NCI-H146 treated with DMSO at 0.1 percent for 48 hours (cell line): ENCODE data around the gene RBBP8NL.

Experiments
- DNase-seq: peaks from one replicate; lab custom pipeline; 2025; ENCODE audit not compliant: unreplicated experiment; lab: John Stamatoyannopoulos, UW

The RBBP8NL gene

DNA sequence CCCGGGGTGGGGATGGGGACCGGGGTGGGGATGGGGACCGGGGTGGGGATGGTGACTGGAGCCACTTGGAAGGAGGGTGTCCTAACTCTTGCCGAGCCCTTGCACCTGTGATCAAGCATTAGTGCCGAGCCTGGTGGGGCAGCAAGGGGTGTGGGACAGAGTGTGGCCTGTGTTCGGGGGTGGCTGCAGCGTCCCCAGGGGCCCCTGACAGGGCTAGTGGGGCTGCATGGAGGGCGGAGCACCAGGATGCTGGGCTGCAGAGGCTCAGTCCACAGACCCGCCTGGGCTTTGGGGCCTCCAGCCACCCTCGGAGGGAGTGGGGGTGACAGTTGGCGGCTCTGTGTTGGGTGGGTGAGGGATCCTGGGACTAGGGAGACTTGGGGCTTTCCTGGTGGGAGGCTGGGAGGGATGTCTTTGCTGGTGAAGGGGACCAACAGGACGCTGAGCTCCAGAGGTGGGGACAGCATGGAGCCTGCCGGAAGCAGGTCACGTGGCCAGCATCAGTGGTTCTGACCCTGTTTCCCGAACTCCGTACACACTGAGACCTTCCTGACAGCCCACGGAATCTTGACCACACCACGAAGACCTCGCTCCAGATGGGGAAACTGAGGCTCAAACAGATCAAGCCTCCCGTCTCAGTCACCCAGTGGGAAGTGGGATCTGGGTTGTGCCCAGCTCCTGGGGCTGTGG, 4.6 kb downstream of the RBBP8NL start:
- DNase-seq: no peak

DNA sequence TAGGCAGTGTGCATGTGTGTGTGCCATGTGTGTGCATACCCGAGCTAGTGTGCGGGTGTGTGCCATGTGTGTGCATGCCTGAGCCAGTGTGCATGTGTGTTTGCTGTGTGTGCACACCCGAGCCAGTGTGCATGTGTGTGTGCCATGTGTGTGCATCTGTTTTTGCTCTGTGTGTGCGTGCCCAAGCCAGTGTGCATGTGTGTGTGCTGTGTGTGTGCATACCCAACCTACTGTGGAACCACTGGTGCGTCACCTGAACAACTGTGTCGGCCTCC, 5.7 kb downstream of the RBBP8NL start:
- no peak for DNase-seq

DNA sequence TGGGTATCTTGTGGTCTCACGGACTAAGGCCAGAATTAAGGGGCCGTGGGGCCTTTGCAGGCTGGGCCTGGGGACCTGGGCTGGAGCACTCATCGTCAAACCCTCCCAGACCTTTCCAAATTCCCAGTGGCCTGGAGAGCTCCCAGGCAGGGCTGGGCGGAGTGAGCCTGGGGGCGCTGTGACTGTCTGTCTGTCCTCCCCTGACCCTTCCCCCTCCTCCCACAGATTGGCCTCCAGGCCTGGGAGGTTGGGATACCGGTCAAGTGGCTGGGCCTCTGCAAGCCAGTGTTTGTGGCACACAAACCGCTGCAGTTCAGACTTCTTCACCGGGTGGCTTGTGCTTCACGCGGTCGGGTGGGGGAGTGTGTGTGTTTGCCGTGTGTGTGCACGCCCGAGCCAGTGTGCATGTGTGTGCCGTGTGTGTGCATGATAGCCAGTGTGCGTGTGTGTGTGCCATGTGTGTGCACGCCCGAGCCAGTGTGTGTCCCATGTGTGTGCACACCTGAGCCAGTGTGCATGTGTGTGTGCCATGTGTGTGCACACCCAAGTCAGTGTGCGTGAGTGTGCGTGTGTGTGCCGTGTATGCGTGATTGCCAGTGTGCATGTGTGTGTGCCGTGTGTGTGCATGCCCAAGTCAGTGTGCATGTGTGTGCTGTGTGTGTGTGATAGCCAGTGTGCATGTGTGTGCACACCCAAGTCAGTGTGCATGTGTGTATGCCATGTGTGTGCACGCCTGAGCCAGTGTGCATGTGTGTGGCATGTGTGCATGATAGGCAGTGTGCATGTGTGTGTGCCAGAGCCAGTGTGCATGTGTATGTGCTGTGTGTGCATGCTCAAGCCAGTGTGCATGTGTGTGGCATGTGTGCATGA, 6.3 kb downstream of the RBBP8NL start:
- DNase-seq: no peak

DNA sequence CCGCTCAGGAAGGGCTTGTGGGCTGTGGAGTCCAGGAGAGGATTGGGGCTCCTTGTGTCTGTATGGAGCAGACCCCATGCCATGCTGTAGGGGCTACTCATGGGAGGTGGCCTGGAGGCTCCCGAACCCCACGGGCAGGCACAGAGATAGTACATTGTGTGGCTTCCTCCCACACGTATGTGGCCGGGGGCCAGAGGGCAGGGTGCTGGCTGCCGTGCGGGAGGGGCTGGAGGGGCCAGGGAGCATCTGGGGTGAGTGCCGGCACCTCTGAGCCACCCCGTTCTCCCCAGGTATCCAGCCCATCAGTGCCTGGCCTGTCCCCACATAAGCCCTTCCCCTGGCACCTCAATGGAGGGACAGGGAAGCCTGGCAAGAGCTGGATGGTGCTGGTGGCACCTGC, 7.6 kb downstream of the RBBP8NL start:
- no peak for DNase-seq

DNA sequence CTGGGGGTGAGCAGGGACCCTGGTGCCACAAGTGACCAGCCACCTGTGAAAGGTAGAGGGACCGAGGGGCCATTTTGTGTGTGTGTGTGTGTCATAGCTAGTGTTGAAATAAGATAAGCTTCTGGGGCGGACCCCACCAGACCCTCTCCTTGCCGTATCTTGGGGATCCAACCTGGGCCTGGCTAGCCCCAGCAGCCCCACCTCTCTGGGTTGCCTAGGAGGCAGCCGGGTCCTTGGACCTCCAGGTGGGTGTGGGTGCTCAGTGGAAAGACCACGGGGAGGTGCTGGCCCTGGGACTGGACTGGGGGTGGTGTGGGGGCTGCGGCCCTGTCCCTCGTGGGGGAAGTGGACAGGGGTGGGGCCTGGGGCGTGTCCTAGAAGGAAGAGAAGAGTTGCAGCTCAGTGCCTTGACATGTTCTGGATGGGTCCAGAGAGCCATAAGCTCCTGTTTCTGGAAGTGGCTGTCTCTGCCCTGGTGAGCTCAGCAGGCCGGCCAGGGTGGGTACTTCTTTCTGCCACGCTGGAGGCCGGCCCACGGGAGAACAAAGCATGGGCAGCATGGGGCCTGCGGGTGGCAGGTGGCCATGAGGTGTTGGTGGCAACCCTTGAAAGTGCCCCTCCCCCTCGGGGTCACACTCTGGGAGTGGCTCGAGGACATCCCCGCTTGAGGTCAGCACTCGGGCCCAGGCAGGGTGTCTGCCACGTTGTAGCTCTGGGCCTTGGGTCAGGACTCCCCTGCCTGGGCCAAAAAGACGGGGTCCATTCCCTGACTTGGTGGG, 8.4 kb downstream of the RBBP8NL start:
- no peak for DNase-seq

DNA sequence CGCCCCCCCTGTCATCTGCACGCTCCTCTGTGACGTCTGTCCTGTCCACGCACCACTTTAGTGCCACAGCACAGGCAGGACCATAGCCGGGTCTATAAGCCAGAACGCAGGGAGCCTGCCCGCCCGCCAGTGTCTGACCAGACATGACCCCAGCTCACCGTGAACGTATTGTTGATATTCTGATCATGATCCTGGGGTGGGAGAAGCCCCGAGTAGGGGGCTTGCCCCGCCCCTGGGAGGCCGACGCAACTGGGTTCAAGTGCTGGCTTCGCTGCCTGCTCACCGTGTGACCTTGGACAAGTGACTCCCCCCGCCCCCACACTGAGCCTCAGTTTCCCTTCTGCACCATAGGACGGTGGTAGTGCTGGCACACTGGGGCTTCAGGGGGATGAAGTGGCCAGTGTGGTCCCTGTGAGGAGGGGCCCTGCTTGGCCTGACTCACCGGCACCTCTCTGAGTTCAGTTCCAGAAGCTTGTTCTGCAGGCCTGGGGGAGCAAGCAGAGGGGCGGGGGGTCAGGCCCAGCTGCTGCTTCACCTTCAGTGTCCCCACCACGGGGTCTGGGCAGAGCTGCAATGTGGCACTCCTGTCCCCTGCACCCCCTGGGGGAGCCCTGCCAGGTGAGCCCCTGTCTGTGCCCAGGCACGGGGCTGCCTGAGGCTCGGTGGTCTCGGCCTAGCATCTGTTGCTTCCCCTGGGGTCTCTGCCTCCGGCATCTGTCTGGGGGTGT, 9.2 kb downstream of the RBBP8NL start:
- DNase-seq: no peak

DNA sequence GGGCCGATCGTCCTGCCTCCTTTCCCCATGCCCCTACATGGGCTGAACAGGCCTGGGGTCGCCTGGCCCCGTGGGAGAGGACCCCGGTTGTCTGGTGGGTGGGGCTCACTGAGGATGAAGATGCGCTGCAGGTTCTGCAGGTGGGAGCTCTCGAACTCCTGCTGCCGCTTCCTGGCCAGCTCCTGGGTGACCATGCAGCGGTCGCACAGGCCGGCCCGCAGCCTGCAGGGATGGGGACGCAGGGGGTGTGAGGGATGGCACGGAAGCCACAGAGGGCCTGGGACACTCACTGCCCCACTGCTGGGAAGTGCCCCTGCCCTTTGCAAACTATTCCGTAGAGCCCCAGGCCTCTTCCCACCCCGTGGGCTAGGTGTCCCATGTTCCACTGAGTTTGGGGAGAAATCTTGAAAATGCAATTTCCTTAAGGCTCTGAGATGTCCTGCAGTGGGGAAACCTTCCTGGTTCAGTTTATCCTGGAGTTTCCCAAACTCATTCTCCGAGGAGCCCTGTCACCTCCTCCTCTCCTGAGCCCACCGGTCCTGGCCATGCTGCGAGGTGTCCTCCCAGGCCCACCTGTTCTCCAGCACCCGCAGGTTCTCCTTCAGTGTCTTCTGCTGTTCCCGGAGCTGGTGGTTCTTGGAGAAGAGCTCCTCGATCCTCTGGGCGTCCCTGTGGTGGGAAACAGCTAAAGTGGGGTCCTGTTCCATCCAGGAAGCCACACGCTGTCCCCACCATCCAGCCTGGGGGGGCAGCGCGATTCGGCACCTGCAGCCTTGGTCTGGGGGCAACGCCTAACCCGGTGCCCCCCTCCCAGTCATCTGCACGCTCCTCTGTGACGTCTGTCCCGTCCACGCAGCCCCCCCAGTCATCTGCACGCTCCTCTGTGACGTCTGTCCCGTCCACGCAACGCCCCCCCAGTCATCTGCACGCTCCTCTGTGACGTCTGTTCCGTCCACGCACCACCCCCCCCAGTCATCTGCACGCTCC, 10.4 kb downstream of the RBBP8NL start:
- no peak for DNase-seq

DNA sequence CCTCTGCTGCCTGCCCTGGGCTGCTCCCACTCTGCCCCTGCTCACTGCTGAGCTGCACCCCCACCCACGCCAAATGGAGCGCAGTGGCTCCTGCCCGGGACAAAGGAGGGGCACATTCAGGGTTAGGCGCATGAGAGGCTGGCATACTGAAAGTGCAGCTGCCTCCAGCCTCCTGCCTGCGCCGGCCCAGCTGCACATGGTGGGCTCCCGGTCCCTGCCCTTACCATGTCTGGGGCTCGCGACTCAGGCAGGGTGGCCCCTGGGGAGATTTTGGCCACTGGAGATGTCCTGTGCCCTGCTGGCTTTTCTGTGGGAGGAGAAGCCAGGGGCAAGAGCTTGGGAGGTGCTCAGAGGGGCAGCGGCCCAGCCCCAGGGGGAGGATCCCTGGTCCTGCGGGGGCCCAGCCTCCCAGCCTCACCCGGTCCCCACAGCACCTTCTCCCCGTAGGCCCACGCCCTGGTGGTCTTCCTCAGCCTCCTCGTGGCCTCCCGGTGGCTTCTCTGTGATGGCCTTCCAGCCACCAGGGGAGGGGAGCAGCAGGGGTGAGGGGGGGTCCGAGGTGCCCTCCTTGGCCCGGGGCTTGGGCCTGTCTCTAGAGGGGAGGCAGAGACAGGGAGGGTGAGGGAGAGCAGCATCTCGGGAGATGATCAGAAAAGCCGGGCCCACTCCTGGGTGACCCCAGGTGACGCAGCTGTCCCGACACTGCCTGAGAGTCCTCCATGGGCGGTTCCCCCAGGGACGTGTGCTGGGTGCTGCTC, 11.8 kb downstream of the RBBP8NL start:
- no peak for DNase-seq

DNA sequence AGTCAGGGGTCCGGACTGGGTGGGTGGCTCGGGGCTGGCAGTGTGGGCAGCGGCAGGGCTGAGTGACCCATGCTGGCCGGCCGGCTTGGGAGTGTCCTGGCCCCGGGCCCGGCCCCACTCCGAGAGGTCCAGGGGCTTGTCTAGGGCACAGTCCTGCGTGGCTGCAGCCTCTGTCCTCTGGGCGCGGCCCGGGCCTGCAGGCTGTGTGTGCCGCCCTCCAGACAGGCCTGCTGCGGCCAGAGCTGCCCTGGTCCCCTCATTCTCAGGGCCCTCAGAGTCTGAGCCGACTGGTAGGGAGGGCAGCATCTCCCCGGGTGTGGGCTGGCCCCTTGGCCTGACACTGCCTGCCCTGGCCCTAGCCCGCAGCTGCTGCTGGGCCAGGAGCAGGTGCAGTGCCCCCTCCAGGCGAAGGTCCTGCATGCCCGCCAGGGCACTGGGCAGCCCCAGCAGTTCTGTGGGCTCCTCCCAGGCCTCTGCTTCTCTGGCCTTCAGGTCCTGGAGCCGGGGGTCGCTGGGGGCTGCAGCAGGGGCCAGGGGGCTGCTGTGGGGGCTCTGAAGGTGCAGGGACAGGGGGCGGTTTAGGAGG, 13.3 kb downstream of the RBBP8NL start:
- no peak for DNase-seq

DNA sequence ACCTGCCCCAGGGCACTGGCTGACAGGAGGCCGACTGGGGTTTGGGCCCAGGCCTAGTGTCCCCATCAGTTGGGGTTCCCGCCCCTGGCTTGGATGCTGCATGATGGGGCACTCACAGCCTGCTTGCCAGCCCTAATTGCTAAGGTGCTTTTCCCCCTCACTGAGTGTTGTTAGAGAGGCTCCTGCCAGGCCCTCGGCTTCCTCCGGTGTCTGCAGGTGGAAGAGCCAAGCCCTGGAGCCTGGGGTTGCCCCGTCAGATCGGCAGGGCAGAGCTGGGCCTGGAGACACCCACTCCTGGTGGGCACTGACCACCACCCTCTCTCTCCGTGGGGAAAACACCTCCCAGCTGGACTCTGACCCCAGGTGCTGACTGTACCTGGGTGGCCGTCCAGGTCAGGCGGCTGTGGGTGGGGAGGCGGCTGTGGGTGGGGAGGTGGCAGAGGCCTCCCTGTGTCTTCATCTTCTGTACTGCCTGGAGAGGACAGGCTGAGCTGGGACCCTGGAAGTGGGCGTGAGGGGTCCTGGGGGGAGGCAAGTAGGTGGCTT, 14.2 kb downstream of the RBBP8NL start:
- DNase-seq: no peak

DNA sequence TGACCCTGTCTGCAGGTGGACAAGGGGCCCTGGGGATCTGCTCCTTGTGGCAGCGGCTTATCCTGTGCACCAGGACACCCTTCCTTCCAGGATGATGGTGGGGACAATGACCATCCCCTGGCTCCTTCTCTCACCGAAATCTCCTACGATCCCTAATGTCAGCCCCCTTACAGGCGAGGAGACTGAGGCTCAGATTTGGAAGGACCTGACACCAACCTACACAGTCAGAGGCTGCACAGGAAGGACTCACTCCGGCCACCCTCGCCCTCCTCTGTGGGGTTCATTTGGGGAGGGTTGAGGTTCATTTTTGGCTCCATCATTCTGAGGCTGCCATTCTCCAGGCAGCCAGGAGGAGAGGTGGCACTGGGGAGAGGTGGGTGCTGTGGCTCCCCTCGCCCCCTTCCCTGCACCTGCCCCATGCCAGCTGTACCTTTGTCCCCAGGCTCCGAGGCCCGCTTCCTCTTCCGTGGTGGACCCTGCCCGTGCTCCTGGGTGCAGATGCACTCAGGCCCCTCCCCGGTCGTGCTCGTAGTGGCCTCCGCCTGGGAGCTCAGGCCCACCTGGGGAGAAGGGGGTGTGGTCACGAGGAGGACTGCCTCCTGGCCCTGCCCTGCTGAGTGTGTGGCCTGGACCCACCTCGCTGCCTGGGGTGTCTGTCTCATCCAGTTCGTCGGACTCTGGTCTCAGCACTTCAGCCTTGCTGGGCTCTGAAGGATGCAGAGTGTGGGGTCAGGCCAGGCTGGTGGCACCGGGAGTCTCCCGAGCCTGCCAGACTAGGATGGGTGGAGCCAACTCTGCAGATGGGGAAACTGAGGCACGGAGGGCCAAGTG, 14.9 kb downstream of the RBBP8NL start:
- DNase-seq: no peak

DNA sequence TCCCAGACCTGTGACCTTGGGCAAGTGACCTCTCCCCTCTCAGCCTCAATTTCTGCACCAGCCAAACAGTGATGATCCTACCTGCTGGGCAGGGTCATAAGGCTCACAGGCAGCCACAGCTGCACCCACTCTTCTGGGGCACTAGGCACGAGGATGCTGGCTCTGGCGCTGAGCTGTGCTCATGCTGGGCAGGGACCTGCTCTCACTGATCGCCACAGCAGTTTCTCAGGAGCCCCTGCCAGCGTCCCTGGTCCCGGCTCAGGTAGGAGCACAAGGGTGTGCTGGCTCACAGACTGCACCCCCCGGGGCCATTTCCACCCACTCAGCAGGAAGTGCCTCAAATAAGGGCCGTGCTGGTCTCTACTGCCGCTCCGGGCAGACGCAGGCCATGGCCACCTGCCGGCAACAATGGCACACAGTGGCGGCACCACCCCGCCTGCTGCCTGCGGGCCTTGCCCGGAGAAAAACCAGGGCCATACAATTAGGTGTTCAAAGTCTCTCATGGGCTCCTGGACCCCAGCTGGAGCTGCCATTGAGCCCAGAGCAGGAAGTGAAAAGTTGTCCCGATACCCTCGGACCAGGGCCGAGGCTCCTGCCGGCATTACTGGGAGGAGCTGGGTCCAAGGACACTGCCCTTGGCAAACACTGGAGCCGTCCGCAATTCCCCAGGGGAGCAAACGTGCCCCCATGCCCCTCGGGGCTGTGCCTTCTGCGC, 15.7 kb downstream of the RBBP8NL start:
- peak; percentile 25 for DNase-seq

DNA sequence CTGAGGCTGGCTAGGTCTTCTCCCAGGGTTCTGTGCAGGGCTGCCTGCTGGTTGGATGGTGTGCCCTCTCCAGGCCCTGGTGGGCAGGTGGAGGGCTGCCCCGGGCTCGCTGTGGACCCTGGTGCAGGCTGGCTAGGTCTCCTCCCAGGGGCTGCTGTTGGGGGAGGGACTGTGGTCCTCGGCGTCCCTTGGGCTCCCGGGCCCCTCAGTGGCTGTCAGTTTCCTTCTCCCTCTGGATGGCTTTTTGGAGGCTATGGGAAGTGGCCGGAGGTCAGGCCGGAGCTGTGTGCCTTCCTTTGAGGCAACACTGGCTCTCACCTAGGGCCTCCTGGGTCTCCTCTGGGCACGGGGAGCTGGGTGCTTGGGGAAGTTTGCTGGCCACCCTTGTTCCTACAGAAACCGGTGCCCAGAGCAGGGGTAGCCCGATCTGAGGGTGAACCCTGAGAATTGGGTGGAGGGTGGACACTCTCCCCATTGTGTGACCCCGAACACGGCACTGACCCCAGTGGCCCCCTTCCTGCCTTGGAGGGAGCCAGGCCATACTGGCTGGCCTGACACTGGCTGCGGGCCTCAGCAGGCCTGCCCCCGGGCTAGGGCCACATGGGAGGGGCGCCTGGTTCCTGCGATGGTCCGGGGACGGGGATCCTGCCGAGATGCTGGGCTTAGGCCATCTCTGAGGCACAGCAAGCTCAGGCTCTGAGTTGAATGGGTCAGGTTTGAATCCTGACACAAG, 16.4 kb downstream of the RBBP8NL start:
- no peak for DNase-seq

DNA sequence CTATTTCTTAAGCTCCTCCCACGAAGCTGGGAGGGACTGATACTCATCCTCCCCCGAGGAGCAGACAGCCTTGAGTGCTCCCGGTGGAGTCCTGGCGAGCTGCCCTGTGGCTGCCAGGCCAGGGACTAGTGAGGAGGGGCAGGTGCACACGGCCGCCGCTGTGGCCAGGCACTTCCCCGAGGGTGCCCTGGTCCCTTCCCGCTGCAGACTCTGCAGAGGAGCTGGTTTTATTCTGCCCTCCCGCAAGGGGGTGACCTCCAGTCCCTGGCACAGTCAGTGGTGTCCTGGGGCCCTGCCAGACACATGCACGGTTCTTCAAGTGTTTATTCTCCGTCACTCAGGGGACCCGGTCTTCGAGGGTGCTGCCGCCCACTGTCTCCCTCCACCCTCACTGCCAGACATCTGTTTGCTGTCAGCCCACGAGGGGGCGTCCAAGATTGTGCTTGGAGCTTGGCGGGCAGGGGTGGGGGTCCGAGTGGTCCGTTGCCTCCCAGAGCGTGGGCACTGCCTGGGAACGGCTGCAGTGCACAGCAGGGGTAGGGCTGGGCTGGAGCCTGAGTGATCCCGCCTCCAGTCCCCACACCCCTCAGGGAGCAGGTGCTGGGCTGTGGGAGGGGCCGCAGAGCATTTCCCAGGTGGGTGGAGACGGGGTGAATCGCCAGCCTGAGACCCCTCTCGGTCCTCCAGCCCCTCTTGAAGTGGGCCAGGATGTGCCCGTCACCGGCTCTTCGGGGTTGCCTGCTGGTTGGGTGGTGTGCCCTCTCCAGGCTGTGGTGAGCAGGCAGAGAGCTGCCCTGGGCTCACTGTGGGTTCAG, 17.2 kb downstream of the RBBP8NL start:
- DNase-seq: peak; percentile 44

DNA sequence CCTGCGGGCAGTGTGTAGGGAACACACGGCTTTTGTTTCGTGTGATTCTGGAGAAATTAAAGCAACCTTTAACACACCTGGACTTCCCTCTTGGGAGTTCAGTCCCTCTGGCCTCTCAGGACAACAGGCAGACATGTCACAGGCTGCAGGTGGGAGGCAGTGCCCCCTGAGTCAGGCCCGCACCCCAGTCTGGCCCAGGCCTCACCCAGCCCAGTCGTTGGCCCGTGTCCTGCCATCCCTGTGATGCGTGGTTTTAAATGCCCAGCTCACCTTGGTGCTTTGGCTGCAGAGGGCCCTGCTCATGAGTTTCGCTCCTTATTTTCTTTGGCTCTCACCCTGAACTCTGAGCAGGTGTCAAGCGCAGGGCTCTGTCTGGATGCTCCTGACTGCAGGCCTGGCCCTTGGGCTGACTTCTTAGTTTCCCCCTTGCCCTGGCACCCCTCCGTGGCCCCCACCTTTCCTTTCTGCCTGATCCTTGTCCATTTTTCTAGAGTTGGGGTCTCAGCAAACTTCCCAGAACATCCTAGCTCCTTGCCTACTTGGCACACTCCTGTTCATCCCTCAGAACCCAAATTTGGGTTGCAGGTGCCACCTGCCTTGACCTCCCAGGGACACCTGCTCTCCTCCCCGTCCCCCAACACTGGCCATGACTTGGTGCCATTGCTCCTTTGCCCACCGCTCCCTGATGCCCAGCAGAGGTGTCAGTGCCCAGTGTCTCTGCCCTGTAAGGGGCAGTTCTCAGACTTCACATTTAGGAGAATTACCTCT, 18.1 kb downstream of the RBBP8NL start:
- DNase-seq: no peak
